HCT116 (cell line): ENCODE data around the gene TMEM126B.
"Not testable (repeated sequence)": the region's sequence is repeated elsewhere in the genome, so short reads cannot be mapped to it uniquely, and the experiment has no call there.

ENCODE experiments used
- CBX3 ChIP-seq: IDR thresholded peaks from 2 replicates; pipeline ENCODE4 v1.6.1; 2012; ENCODE audit warnings: low read depth
- CTCF ChIP-seq, 3 experiments: fragments of 200-600 bp in 1 of 3; sonication (generic) in 1 of 3; IDR thresholded peaks in 2 of 3; conservative IDR thresholded peaks in 1 of 3; 2 replicates each; pipeline ENCODE4 v1.5.1; 2012 to 2017; ENCODE audit warnings: low read depth in 2 of 3, low read length in 2 of 3, antibody characterized with exemption in 1 of 3, borderline replicate concordance in 1 of 3, control low read depth in 1 of 3, mild to moderate bottlenecking in 1 of 3, mixed read lengths in 1 of 3, mixed run types in 1 of 3, moderate library complexity in 1 of 3; ENCODE audit not compliant: insufficient read depth in 1 of 3
- EZH2 ChIP-seq: fragments of 200-600 bp; sonication (generic); IDR thresholded peaks from 2 replicates; pipeline ENCODE4 v1.6.1; 2017; ENCODE audit warnings: antibody characterized with exemption, mixed run types
- EZH2phosphoT487 ChIP-seq: fragments of 200-600 bp; IDR thresholded peaks from 2 replicates; pipeline ENCODE4 v1.6.1; 2018; ENCODE audit warnings: antibody characterized with exemption, borderline replicate concordance
- FOSL1 ChIP-seq: IDR thresholded peaks from 2 replicates; pipeline ENCODE4 v1.6.1; 2012; ENCODE audit warnings: low read depth
- JUND ChIP-seq: IDR thresholded peaks from 2 replicates; pipeline ENCODE4 v1.6.1; 2012
- MAX ChIP-seq: IDR thresholded peaks from 2 replicates; pipeline ENCODE4 v1.6.1; 2012
- POLR2A ChIP-seq: IDR thresholded peaks from 2 replicates; pipeline ENCODE4 v1.7.0; 2011; ENCODE audit warnings: borderline replicate concordance; ENCODE audit not compliant: insufficient read depth, insufficient read length; ENCODE audit errors: extremely low read depth
- RAD21 ChIP-seq: IDR thresholded peaks from 2 replicates; pipeline ENCODE4 v1.6.1; 2012; ENCODE audit warnings: low read depth, mild to moderate bottlenecking
- REST ChIP-seq: IDR thresholded peaks from 2 replicates; pipeline ENCODE4 v1.6.1; 2012; ENCODE audit warnings: low read depth
- TCF7L2 ChIP-seq: IDR thresholded peaks from 2 replicates; pipeline ENCODE4 v1.7.0; 2011; ENCODE audit warnings: borderline replicate concordance, inconsistent platforms; ENCODE audit not compliant: insufficient read depth, insufficient read length; ENCODE audit errors: extremely low read depth
- YY1 ChIP-seq: IDR thresholded peaks from 2 replicates; pipeline ENCODE4 v1.6.1; 2011; ENCODE audit warnings: low read length, low read depth, moderate library complexity, mild to moderate bottlenecking; ENCODE audit not compliant: insufficient replicate concordance; ENCODE audit errors: extremely low read depth

GRCh38 chr11:85611643-85612042 lies 16.8 kb upstream of the TMEM126B start:
- TF ChIP-seq CTCF (IDR thresholded peaks at IDR 0.05 in 2 of 3, conservative IDR thresholded peaks at IDR 0.05 in 1 of 3; ENCODE audit: borderline replicate concordance in 1 of 3, insufficient read depth in 1 of 3, low read depth in 2 of 3, low read length in 2 of 3); EZH2phosphoT487; TCF7L2; POLR2A; FOSL1; REST; RAD21; EZH2; YY1; JUND; MAX; CBX3: not testable (repeated sequence)
